ENCODE measurements around the gene CAPN8.

DNA sequence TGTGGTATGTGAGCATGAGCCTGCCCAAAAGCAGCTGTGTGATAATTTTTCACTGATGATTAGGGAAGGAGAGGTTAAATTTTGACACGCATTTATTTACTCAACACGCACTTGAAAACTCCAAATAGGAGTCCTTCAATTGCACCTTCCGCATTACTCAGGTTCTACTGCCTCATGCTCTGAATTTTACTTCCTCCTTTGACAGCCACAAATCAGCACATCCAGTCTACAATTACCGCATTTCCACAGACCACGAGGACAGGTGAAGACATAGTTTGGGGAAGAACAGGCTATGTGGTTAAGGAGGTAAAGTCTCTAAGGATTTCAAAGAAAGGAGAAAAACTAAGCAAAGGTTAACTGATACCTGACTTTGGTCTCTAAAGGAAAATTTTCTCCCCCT, 2.6 kb downstream of the CAPN8 start:
- TF ChIP-seq, protein P1, sequence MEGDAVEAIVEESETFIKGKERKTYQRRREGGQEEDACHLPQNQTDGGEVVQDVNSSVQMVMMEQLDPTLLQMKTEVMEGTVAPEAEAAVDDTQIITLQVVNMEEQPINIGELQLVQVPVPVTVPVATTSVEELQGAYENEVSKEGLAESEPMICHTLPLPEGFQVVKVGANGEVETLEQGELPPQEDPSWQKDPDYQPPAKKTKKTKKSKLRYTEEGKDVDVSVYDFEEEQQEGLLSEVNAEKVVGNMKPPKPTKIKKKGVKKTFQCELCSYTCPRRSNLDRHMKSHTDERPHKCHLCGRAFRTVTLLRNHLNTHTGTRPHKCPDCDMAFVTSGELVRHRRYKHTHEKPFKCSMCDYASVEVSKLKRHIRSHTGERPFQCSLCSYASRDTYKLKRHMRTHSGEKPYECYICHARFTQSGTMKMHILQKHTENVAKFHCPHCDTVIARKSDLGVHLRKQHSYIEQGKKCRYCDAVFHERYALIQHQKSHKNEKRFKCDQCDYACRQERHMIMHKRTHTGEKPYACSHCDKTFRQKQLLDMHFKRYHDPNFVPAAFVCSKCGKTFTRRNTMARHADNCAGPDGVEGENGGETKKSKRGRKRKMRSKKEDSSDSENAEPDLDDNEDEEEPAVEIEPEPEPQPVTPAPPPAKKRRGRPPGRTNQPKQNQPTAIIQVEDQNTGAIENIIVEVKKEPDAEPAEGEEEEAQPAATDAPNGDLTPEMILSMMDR (IDR thresholded peaks at IDR 0.05) = no peak
- TF ChIP-seq POLR2A (IDR thresholded peaks at IDR 0.05) = no peak

All from transverse colon (tissue), 3 donors.